GM18505 (cell line): Measurements from ENCODE around the gene JAK3.
"Not testable (repeated sequence)": the region's sequence is repeated elsewhere in the genome, so short reads cannot be mapped to it uniquely, and the experiment has no call there.

Experiments used
- ATAC-seq: cut with Tn5 transposase; IDR thresholded peaks from one replicate; pipeline ENCODE4 v1.9.1; 2021; ENCODE audit not compliant: unreplicated experiment
- POLR2A ChIP-seq: IDR thresholded peaks from 4 replicates; pipeline ENCODE4 v1.6.1; 2011; ENCODE audit warnings: borderline replicate concordance; ENCODE audit not compliant: insufficient read depth, insufficient read length; ENCODE audit errors: extremely low read depth

JAK3 gene

GRCh38 chr19:17778251-17778967, 69.4 kb downstream of the JAK3 start:
- ATAC-seq, result no peak
- no peak for TF ChIP-seq POLR2A

DNA sequence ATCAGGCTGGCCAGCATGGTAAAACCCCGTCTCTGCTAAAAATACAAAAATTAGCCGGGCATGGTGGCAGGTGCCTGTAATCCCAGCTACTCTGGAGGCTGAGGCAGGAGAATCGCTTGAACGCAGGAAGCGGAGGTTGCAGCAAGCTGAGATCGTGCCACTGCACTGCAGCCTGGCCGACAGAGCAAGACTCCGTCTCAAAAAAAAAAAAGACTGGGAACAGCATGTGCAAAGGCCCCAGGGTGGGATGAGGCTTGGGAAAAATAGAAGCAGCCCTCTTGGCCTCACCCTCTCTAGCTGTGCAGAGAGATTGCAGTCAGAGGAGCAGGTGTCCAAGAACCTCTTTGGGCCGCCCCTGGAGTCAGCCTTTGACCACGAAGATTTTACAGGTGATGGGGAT, 69.9 kb downstream of the JAK3 start:
- not testable (repeated sequence) for ATAC-seq

GRCh38 chr19:17775991-17776803, 71.6 kb downstream of the JAK3 start:
- peak; percentile 61 for ATAC-seq
- TF ChIP-seq POLR2A, result no peak

- no peak for TF ChIP-seq POLR2A
- no peak for ATAC-seq
Observed at GRCh38 chr19:17775245-17775927, 72.4 kb downstream of the JAK3 start.
